Measurements from ENCODE around the gene CDH4.

DNA sequence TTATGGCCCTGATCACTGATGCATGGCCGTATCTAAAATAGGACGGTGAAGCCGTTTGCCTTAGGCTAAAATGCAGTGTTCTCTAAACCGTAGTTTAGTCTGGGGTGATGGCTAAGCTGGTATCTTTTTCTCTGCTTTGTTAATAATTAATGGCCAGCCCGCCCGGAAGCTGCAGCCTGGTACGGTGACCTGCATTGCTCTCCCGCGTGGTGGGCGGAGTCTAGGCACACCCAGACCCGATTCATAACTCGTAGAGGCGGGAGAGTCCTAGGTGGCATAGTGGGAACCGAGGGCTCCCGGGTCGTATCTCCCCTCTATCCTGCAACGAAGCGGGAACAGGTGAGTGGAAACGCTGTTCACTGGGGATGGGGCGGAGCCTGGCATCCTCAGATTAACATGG, 5.5 kb downstream of the CDH4 start:
- TF ChIP-seq POLR2A (IDR thresholded peaks at IDR 0.05; ENCODE audit: low read length) (no peak), GATA1 (IDR thresholded peaks at IDR 0.05; ENCODE audit: low read depth, low read length) (no peak)
